GM19397 (cell line): Measurements from ENCODE around the gene THAP7.
"Not testable (repeated sequence)": the region's sequence is repeated elsewhere in the genome, so short reads cannot be mapped to it uniquely, and the experiment has no call there.

Source experiments
- ATAC-seq: cut with Tn5 transposase; IDR thresholded peaks from one replicate; pipeline ENCODE4 v1.9.1; 2021; ENCODE audit warnings: mild to moderate bottlenecking, moderate library complexity; ENCODE audit not compliant: unreplicated experiment

The THAP7 gene

DNA sequence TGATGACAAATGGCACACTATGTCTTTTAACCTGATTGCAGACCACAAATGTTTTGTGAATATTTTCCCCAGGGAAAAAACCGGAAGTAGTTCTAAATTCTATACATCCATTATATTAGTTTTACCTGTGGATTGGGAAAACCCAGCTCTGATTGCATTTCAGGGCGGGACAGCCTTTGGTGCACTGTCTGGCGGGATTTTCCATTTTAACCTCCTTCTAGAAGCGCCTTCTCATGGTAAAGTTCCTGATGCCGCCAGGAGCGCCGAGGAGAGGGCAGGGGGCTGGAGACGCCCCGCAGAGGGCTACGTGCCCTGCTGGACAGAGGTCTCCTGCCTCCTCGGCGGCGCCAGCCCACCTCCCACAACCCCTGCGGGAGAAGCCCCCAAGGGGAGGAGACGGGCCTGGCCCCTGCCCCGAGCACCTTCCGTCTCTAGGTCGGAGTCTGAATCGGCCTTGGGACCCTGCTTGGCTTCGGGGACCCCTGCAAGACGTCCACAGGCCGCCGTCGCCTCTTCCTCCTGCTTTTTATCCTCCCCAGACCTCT is 11.8 kb upstream of the THAP7 start:
- ATAC-seq, result no peak

- no peak for ATAC-seq
Measured at GRCh38 chr22:21012446-21013407, 10.8 kb upstream of the THAP7 start.

DNA sequence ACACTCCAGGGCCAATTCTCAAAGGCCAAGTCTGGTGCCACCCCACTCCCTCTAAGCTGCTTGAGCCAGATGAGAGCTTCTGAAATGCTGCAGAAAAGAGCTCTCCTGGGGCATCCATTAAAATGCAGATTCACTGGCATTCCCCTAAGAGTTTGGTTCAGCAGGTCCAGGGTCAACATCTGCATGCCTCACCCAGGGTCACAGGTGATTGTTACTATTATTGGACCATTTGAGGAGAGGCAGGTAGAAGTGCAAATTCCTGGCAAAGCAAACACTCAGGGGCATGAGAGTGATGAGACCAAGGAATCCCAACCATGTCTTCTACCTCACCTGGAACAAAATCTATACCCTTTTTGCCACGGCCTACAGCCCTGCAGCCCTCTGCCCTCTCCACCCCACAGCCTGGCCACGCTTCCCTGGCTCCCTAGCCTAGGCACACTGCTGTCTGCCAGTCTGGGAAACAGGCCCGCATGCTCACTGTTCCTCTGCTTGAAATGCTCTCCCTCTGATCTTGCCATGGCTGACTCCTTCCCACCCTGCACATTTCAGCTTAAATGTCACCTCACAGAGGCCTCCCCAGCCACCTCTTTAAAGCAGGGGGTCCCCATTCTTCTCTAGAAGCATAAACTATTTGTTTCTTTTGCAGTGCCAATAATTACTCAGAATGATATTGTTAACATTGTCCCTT is 8.7 kb upstream of the THAP7 start:
- no peak for ATAC-seq

DNA sequence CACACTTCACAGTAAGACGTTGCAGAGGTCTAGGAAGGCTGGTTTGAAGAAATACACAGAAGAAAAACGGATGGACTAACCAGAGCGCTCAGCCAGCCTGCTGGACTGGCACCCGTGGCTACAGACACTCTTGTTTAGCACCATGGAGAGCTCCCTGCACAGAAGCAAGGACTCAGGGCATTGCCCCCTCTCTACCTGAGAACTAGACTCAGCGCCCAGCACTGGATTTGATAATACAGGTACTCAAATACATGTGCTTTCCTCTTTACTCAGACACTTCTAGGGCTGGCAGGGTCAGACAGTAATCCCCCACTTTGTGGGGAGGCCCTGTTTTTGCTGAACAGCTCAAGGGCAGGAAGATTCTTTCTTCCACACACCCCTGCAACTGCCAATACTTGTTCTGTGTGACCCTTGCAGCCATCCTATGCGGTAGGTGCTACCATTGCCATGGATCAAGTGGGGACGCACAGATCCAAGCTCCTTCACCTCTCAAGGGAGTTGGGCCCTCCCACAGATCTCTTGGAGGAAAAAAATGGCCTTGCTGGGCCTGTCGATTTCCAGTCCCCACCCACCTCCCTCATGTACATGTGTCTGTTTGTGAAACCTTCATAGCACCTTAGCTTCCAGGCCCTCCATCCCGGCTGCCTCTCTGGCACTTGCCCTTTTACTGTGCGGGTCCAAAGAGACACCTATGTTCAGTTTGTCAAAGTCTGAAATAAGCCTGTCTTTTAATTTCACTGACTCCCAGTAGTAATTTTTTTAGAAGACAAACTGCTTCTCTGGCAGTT is 7.9 kb upstream of the THAP7 start:
- ATAC-seq, result no peak

DNA sequence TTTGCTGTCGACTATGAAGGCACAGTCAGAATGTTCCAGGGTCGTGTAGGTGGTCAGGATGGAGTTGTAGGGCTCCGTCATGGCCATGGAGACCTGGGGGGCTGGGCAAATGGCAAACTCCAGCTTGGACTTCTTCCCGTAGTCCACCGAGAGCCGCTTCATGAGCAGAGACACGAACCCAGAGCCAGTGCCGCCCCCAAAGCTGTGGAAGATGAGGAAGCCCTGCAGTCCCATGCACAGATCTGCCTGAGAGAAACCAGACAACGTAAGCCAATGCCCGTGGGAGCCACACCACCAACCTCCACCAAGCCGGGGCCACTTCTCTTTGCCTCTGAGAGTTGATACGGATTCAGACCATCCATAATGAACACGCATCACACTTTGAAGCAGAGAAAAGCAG is 7.3 kb upstream of the THAP7 start:
- not testable (repeated sequence) for ATAC-seq

DNA sequence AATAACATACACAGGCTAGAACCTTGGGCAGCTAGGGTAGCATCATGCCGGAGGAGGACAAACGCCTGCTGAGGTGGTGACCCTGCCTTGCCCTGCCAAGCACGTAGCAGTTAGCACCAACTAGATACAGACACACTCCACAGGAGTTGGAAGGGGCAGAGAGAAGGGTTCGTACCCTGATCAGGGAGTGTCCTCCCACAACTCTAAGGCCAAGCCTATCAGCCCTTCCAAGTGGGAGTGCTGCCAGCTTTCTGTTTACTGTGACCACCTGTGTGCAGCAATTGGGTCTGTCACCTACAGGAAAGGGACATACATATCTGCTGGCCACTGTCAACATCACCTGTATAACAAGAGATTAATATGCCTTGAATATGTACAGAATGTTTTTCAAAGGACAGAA is 1.9 kb upstream of the THAP7 start:
- ATAC-seq, result no peak

DNA sequence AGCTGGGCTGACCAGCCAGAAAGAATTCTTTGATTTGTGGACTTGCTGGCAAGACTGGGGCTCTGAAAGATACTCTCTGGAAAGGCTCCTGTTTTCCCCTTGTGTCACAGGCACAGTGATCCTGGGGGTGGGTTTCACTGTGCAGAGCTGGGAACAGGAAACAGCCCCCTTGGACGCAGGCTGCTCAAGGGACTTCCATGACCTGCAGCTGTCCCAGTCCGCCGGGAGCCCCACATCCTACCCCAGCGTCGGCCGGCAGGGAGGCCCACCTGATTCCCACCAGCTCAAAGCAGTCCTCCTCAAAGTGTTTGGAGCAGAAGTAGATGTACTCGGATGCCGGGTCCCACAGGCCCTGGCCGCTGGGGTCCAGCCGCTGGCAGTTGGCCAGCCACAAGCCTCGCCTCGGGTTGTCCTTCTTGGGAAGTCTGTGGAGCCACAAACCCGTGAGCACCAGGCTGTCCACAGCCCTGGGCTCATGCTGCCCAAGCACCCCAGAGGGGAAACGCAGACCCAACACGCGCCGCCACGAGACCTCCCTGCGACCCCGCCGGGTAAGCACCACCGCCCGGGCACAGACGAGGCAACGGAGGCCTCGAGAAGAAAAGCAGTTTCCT is 824 bp downstream of the THAP7 start:
- no peak for ATAC-seq

GRCh38 chr22:21000207-21000986 is 1.5 kb downstream of the THAP7 start:
- ATAC-seq, result no peak

DNA sequence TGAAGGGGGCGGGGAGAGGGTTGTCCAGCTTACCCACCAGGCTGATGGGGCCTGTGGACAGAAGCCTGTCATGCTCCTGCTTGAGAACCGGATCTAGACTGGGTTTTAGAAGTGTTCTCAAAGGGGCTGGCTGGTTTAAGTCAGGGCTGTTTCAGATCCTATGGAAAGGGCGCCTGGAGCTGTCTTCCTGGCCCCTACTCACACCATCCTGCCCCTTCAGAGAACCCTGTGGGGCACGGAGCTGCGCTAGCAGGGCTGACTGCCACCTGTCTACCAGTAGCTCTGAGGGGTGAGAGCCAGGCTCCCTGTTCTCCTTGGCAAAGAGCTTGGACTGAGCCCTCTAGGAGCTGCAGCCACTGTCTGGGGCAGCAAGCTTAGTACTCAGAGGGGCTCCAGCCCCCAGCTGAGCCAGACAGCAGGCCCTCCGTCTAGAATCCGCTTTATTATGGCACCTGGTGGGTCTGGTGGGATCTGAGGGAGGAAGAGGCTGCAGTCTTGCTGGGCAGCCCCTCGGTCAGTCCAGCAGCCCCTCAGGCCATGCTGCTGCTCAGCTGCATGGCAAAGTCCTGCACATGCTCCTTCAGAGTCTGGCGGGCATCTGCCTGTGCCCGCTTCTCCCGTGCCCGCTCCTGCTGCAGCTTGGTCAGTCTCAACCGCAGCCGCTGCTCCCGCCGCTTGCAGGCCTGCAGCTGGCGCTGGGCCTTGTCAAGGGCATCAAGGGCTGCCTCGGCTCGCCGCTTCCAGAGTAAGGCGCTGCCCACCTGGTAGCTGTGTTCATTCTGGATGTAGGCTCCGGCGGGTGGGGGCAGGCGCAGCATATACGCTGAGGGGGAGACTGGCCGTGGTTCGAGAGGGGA is 2.3 kb downstream of the THAP7 start:
- no peak for ATAC-seq

DNA sequence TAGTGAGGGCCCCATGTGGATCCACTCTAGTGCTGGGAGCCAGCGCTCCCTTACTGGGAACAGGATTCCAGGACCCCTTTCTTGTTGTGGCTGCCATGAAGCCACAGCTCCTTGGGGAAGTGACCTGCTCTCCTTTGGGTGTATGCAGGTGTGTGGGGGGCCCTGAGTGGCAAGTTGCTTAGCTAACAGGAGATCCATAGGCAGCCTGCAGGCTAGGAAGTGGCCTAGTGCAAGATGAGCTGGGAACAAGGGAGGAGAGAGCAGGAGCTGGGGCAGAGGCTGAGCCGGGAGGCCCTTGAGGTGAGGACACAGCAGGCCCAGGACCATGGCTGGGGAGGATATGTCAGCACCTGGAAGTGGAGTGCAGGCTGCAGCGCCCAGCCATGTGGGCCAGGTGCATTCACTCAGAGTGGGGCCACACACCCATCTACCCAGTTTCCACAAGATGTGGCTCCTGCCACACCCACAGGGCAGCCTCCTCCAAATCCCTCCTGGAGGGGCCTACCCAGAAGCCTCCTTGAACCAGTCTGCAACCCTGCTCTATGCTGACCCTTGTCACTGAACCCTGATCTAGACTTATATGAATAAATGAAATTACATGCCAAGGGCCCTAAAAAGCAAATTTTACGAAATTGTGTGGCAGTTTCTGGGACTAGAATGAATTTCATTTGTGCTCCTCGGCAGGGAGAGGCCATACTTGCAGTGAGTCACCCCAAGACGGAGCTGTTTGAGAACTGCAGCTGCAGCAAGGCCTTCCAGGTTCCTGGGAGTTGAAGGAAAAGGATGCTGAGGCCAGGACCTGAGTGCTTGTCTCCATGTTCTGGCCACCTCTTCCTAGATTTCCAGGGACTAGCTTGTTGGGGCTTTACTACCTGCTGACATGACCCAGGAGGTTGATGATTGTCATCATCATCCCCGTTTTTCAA is 3.2 kb downstream of the THAP7 start:
- no peak for ATAC-seq

DNA sequence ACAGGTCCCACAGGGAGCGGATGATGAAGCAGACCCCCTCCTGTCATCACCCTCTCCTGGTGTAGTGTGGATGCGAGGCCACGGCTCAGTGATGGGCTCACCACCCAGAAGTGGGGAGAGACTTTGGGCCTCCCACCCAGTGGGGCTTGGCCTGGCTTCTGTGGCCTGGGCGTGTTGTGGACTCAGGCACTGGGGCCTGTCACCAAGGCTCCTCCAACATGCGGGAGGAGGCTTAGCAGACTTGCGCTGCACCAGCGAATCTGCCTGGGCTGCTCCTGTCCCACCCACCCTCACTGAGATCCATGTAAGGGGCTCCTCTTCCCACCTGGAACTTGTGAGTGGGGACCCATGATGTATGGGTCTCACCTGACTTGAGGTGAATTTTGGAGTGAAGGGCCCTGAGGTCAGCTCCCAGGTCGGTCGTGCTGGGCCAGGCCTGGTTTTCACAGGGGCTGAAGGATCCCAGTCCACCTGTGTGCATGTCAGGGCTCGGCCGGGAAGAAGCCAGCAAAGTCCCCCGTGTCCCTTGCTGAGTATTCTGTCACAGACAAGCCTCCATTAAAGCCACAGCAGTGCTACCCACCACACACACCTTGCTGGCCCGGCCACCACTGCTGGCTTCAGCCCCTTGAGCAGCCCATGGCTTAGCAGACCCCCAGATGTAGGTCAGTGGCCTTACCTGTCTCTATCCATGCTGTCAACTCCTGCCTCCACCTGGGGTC is 4.2 kb downstream of the THAP7 start:
- no peak for ATAC-seq

DNA sequence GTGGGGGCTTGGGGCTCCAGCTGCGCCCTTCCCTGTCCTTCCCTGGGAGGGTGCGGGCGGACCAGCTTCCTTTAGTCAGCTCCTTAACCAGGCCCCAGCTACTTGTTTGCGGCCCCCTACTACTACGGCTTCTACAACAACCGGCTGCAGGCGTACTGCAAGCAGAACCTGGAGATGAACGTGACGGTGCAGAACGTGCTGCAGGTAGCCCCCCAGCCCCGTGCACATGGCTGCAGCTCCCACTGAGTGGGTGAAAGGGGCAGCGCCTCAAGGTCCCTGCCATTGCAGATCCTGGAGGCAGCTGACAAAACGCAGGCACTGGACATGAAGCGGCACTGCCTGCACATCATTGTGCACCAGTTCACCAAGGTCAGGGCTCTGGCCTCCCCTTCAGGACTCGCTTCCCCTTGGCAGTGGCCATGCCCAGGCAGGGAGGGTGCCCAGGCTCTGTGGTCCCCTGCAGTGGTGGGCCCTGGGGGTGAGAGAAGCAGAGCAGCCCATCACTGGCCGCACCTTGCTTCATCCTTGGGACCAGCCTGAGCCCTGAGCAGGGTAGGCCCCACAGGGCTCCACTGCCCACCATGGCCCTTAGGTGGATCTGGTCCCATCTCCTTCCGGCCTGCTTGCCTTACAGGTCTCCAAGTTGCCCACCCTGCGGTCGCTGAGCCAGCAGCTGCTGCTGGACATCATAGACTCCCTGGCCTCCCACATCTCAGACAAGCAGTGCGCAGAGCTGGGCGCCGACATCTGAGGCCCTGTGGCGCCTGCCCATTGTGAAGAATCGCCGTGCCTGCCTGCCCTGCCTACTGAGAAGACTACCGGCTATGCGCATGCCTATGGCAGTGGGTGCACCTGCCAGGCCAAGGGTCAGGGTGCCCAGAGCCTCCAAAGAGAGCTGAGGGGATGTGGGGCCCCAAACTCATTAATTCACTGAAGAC is 5.1 kb downstream of the THAP7 start:
- ATAC-seq, result no peak

DNA sequence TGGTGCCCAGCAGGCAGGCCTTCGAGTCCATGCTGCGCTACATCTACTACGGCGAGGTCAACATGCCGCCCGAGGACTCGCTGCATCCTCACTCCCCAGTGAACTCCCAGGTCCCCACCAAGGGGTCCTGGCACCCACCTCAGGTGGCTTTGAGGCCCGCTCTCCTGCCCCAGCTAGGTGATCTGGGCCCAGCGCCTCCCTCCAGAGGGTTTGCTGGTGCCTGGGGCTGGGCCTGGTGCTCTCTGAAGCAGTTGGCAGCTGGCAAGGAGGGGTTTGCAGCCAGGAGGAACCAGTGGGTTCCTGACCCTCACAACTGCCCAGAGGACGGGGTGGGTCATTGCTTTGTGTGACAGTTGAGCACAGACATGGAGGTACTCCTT is 5.9 kb downstream of the THAP7 start:
- no peak for ATAC-seq

- ATAC-seq, result no peak
Measured at GRCh38 chr22:20995329-20996030, 6.4 kb downstream of the THAP7 start.

- ATAC-seq, result no peak
Measured at GRCh38 chr22:20994902-20995241, 7.0 kb downstream of the THAP7 start.
